ENCODE measurements around the gene ANK3.

The ANK3 gene

GRCh38 chr10:60208676-60209269 is 180.9 kb downstream of the ANK3 start:
- DNase-seq: no peak

GRCh38 chr10:60207894-60208293 is 181.8 kb downstream of the ANK3 start:
- no peak for DNase-seq

- no peak for DNase-seq
Measured at GRCh38 chr10:60206735-60207134, 182.9 kb downstream of the ANK3 start.

DNA sequence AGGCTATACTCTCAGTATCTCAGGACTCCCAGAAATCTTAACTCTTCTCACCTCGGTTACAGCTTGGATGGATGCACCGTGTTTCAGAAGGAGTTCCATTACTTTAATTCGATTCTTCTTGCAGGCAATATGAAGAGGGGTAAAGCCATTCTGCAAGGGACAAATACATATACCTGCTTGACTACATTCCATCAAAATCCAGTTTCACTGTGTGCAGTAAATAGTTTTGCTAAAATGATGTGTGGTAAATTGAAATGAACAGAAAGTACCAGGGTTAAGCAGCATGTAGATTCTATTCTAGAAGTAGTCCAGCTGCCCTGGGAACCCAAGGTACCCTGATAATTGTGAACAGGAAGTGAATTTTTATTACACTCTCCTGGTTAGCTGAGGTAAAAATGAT is 183.9 kb downstream of the ANK3 start:
- DNase-seq: no peak

DNA sequence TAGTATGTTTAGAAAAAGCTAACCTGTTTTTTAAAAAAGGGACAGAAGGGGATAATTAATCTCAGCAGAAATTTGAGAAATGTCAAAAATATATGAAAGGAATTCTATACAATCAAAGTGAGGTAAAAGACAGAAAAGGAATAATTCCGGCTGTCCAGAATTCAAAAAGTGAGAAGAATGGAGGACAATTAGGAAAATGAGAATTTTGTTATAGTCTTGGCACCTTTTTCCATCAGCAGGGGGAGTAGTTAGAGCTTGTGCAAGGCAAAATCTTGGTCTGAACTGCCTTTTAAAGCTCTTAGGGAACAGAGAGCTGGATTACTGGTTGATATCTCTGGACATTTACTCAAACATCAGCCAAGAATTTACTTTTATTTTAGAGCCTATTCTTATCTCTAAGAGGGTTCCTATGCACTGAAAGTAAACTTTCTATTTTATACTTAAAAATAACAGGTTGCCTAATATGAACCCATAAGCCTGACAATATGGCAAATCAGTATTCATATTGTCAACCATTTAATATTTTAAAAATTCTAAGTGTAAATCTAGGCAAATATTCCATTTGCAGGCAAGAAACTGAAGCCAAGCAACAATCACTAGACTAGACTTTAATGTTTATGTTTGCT is 185.6 kb downstream of the ANK3 start:
- no peak for DNase-seq

GRCh38 chr10:60200682-60201053 is 189.0 kb downstream of the ANK3 start:
- no peak for DNase-seq

DNA sequence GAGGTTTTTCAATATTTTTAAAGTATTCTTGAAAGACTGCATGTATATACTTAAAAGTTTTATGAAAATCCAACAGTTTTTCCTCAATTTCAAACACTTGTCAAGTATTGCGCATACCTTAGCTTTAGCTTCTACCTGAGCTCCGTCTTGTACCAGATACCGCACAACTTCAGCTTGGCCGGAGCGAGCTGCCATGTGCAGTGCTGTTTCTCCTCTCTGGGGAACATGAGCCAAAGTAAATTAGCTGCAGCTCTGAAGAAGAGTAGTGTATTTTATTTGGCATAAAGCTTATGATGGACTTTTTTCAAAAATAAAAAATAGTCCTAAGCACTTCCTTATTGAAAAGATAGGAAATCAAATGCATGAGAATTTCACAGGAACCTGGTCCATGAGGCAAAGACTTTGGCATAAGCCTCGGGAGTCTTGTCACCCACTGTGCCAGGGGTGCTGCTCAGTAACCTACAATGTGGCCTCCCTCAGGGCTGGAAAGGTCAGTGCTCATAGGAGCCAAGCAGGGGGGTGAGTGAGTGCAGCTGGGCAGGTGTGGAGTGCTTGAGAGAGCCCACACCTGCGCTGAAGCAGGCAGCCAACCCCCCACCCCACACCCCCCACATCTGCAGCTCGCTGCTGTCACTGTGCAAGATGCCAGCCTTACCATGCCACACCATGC is 189.5 kb downstream of the ANK3 start:
- no peak for DNase-seq

- no peak for DNase-seq
Measured at GRCh38 chr10:60197206-60197605, 192.5 kb downstream of the ANK3 start.

- DNase-seq: no peak
Measured at GRCh38 chr10:60194421-60194820, 195.3 kb downstream of the ANK3 start.

DNA sequence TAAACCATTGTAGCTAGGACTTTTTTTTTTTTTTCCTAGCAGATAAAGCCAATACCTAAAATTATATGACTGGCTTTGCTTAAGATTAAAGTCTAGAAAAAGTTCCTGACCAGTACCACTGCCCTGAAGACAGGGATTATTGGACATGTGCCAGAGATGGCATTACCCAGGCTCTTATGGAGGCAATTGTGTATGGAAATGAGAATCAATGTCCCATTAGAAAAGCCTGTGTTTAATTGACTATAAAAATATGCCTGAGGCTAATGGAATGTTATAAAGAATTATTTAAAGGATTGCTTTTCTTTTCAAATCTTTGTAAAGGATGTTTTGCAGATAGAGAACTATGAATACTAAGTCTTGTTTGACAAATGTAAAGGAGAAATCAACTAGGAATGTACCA is 196.7 kb downstream of the ANK3 start:
- DNase-seq: no peak

DNA sequence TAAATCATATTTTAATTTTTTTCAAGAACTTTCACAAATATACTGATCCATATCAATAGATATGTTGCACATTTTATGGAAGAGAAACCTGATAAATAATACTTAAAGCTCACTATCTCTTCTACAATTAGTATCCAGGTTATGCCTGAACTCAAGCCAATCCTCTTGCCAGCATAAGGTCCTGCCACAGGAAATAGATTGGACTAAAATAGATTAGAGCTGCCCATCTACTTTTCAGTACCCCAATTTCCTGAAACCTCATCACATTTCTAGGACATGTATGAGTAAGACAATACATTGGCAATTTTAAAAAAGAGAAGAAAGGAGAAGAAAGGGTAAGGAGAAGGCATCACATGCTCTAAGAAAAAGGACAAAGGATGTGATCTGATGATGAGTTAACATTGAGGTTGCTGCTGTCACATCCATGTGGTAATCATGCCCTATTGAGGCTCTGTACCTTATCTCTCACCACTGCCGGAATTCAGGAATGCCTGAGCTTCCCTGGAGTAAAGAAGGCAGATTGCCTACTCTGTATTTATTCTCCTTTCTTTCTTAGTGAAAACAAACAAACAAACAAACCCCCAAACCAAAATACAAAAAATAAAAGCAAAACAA is 199.7 kb downstream of the ANK3 start:
- no peak for DNase-seq

DNA sequence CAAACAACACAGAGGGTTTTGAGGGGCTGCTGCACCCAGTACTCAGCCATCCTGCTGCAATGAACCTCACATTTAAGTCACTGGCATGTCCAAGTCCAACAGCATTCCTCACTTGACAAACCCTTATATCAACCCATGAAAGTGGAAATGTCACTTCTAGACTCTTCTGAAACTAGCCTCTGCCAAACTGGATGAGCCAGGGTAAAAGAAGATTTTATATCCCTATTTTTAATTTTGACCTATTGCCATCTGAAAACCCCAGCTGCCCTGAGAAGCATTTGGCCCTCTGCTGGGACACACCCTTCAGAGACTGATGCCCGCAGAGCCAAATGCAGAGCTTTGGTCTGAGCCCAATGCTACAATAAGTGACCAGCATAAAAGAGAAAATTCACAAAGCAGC is 201.1 kb downstream of the ANK3 start:
- no peak for DNase-seq

DNA sequence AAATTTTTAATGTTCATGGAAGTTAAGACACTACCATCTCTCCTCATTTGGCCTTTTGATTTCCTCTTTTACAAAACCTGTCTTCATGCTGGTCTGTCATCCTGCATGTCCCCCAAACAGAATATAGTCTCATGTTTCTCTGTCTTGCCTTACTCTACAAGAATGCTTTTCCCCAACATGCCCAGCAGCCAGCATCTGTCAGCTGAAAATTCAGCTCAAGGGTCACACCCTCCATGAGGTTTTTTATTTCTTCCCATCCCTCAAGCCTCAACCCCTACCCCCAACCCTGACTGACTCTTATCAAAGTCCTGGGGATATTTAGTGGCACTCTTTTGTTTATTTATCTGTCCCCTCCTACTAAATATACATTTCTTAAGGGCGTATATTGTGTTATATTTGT is 202.0 kb downstream of the ANK3 start:
- no peak for DNase-seq

GRCh38 chr10:60186315-60187071 is 203.2 kb downstream of the ANK3 start:
- no peak for DNase-seq

DNA sequence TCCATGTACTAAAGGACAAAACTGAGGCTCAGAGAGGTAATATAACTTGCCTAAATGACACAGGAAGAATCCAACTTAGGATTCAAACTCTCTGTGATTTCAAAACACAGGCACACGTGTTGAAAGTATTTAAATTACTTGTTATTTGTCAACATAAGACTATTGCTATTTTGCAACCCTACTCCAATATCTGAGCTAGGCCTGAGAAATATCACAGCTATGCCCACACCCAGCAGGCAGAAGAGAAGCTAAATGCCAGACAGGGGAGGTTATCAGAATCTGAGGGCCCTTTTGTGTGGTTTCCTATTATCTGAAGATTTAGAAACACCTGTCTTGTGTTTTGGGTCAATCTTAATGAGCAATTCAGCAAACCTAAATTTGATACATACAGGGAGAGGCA is 204.3 kb downstream of the ANK3 start:
- no peak for DNase-seq

- no peak for DNase-seq
Measured at GRCh38 chr10:60182691-60183090, 207.0 kb downstream of the ANK3 start.

DNA sequence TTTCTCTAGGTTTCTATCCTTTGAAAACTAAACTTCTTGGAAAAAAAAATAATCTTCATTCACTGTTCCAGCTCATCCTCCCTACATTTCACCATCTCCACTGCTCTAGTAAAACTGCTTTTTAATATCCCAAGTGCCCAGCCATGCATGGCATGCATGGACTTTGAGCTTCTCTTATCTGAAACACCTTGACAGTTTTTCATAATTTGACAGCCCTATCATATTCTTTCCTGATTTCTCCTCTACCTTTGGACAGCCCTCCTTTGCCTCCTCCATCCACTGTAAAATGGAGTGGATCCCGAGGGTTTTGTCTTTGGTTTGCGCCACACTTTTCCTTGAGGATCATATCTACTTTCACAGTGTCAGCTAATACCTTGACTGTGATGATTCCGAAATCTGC is 212.8 kb downstream of the ANK3 start:
- no peak for DNase-seq

- DNase-seq: no peak
Measured at GRCh38 chr10:60175441-60175971, 214.2 kb downstream of the ANK3 start.

- DNase-seq: no peak
Measured at GRCh38 chr10:60172363-60172990, 217.2 kb downstream of the ANK3 start.

GRCh38 chr10:60171436-60172013 is 218.2 kb downstream of the ANK3 start:
- DNase-seq: no peak

- no peak for DNase-seq
Measured at GRCh38 chr10:60170250-60170649, 219.4 kb downstream of the ANK3 start.

GRCh38 chr10:60169111-60169510 is 220.6 kb downstream of the ANK3 start:
- no peak for DNase-seq
